Heart left ventricle (tissue), 16 donors: Measurements from ENCODE around the gene MDM4. TPM values are rescaled to one million over a fixed set of nuclear protein-coding genes. Genes with fewer than 3 reads are reported as not detected.
A peak's percentile ranks its signal among the peaks of the same experiment; 100 is the strongest.

Experiments
- ATAC-seq, 4 donors: fragments of 200-7000 bp; cut with Tn5 transposase; one replicate each; pipeline ENCODE4 v1.9.1; 2020 to 2022; ENCODE audit warnings: moderate library complexity in 4 of 4, mild to moderate bottlenecking in 3 of 4, moderate number of reproducible peaks in 1 of 4
- DNase-seq, 5 donors: peaks; one replicate each; pipeline ENCODE4 v3.0.0-alpha.2; 2020
- H3K27ac ChIP-seq, 12 donors: fragments of 200-600 bp; sonication (generic) in 4 of 12; one replicate each; pipeline versions ENCODE4 v1.5.0 to v1.8.0; 2016 to 2022; ENCODE audit warnings: mild to moderate bottlenecking in 2 of 12
- H3K27me3 ChIP-seq, 9 donors: fragments of 200-600 bp; sonication (generic) in 2 of 9; one replicate each; pipeline versions ENCODE4 v1.5.1 to v1.8.0; 2016 to 2022; ENCODE audit warnings: mild to moderate bottlenecking in 3 of 9
- H3K36me3 ChIP-seq, 9 donors: fragments of 200-600 bp; sonication (generic) in 2 of 9; one replicate each; pipeline versions ENCODE4 v1.5.0 to v1.8.0; 2018 to 2022; ENCODE audit warnings: mild to moderate bottlenecking in 2 of 9
- H3K4me1 ChIP-seq, 12 donors: fragments of 200-600 bp; sonication (generic) in 4 of 12; one replicate each; pipeline versions ENCODE4 v1.5.0 to v1.8.0; 2016 to 2022; ENCODE audit warnings: mild to moderate bottlenecking in 3 of 12
- H3K4me3 ChIP-seq, 12 donors: fragments of 200-600 bp; sonication (generic) in 4 of 12; one replicate each; pipeline versions ENCODE4 v1.5.0 to v1.8.0; 2017 to 2022; ENCODE audit warnings: mild to moderate bottlenecking in 9 of 12, moderate library complexity in 4 of 12
- H3K9me3 ChIP-seq, 12 donors: fragments of 200-600 bp; sonication (generic) in 4 of 12; one replicate each; pipeline versions ENCODE4 v1.5.0 to v1.8.0; 2016 to 2022; ENCODE audit warnings: mild to moderate bottlenecking in 1 of 12
- CTCF ChIP-seq, 12 donors: fragments of 200-600 bp; sonication (generic) in 4 of 12; IDR thresholded peaks; one replicate each; pipeline versions ENCODE4 v1.5.0 to v1.8.0; 2018 to 2022; ENCODE audit warnings: antibody characterized with exemption in 12 of 12, mild to moderate bottlenecking in 5 of 12
- POLR2A ChIP-seq, 2 donors: fragments of 450-650 bp; IDR thresholded peaks; one replicate each; pipeline ENCODE4 v1.6.1; 2017; ENCODE audit warnings: antibody characterized with exemption in 2 of 2, mild to moderate bottlenecking in 2 of 2, moderate library complexity in 2 of 2
- WGBS, 4 donors: extraction: QIAGEN DNeasy Blood & Tissue Kit in 2 of 4; methylation state at CpG; one replicate each; pipeline versions ENCODE4 v1.1.5 to v1.1.7; 2013 to 2018; 5-methylcytosine and 5-hydroxymethylcytosine counted together
- intact Hi-C, 10 donors: fragments of 100-400 bp; cut with DNase I; formaldehyde crosslinking; loops; one replicate each; pipeline versions ENCODE4 v1.11.1 to v1.14.2; 2022
- polyA plus RNA-seq, 2 donors: library from polyadenylated mRNA; stranded (reverse); fragments of 200-250 nt; gene quantifications; one replicate each; pipeline ENCODE4 v1.2.3, GENCODE V29; 2013
- total RNA-seq, 9 donors: library from RNA; depleted of rRNA in 2 of 9; stranded (reverse); fragments of >200 nt in 2 of 9; fragmentation: NEBNext Ultra II Directional in 3 of 9; extraction: Animal tissue kit (Norgen Biotek cat#: 25700) in 3 of 9; gene quantifications; one replicate each; pipeline versions ENCODE4 v1.1.0 to v1.2.4, GENCODE V29; 2016 to 2023
- donor health status: ischemic (EF 13 %, LVEDD 7.1; RV severe dilation, severe dysfunction).
- donor health status: healthy with polysubstance abuse.
- donor health status: DM: no; HTN: yes; CAD: no.
- donor health status: DM: no; HTN: no; CAD: no.
- donor health status: ischemic (EF 25% LVEDD 6.9; RV normal size, moderate dysfunction).
- donor health status: ischemic (EF 25% LVEDD 5.7; RV mildly dilated, moderate dysfunction).
- donor health status: healthy.
- donor health status: DM: yes; HTN: yes; CAD: no.
- donor health status: ischemic (EF 35%, LVEDD 5.7; RV mildly dilated, moderate dysfunction).
- donor health status: nonischemic (EF 11% LVEDD 7.7; RV severe dilation, severe dysfunction).
- donor health status: DM: yes; HTN: yes; CAD: no.
- donor health status: PGD.
- donor health status: ischemic (EF 29% LVEDD 5.4; RV normal size, mild dysfunction).
- donor health status: nonischemic (EF 23%, LVEDD 6.1; RV moderate dilation, normal function).

Gene MDM4
- total and polyA plus RNA-seq, 11 donors = 5.7 to 48.7 (median 31.6) TPM

DNA sequence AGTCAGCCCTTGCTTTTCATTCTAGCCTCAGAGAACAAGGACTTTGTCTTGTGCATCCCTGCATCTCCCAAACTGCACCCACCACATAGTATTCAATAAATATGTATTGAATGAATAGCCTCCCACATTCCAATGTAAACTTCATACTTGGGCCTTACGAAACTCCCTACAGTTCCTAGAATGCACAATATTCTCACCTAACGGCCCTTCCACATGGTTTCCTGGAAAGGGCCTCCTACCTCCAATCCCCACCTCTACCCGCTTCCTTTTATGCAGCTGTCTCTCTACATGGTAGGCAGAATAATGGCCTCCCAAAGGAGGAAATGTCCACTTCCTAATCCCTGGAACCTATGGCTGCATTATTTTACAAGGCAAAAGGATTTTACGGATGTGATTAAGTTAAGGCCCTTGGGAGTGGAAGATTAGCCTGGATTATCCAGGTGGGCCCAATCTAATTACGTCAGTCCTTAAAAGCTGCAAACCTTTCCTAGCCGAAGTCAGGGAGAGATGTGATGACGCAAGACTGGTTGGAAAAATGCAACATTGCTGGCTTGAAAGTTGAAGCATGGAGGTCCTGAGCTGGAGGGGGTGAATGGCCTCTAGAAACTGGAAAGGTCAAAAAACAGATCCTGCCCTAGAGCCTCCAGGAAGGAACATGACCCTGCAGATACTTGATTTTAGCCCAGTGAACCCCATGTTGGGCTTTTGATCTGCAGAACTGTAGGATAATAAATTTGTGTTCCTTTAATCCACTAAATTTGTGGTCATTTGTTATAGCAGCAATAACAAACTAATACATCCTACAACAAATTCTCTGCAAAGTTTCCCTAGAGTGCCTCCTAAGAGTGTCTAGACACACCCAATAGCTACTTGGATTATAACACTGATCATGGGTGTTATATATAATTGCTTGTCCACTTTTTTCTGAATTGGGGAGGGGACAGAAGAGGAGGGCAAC lies 16.4 kb upstream of the MDM4 start:
- Histone ChIP-seq H3K27me3 (no peaks in the 10 kb centered on the region), H3K4me3 (no peak overlapping the region), H3K36me3 (no peaks in the 10 kb centered on the region), H3K27ac (peak overlapping the region in 3 of 12 donors; percentile 14 to 39 (median 31)), H3K9me3 (peaks cover 0 to 3% (median 0%) of the 10 kb centered on the region in 12 donors), H3K4me1 (peaks cover 0 to 23% (median 9%) of the 10 kb centered on the region in 12 donors)
- ATAC-seq (peak in 1 of 4 donors; percentile 8), DNase-seq (no peak)
- intact Hi-C loops = loop anchor here in 6 of 10 donors (1.0 to 10.0 kb wide), 5 partner anchors 53 to 335 kb away; partner anchors contain the start of gene REN (in 2 of the 6)
- WGBS, 4 donors = 74 to 80% (median 76%) methylated on average over 7 of the region's 7 CpGs
- TF ChIP-seq POLR2A (IDR thresholded peaks at IDR 0.05) = no peak

GRCh38 chr1:204502241-204502640 lies 14.0 kb upstream of the MDM4 start:
- Histone ChIP-seq H3K27me3 (no peaks in the 10 kb centered on the region), H3K4me1 (peaks cover 0 to 29% (median 9%) of the 10 kb centered on the region in 12 donors), H3K36me3 (no peaks in the 10 kb centered on the region), H3K27ac (no peak overlapping the region), H3K9me3 (peaks cover 0 to 3% (median 0%) of the 10 kb centered on the region in 12 donors), H3K4me3 (no peak overlapping the region)
- no peak for ATAC-seq
- 80 to 83% (median 81%) methylated on average over 6 of the region's 6 CpGs for WGBS, 4 donors
- intact Hi-C loops = loop anchor here in 7 of 10 donors (2.0 to 10.0 kb wide), 6 partner anchors 55 to 337 kb away; partner anchors contain the start of gene REN (in 2 of the 7)
- DNase-seq = no peak
- no peak for TF ChIP-seq CTCF (IDR thresholded peaks at IDR 0.05)
- TF ChIP-seq POLR2A (IDR thresholded peaks at IDR 0.05) = no peak

DNA sequence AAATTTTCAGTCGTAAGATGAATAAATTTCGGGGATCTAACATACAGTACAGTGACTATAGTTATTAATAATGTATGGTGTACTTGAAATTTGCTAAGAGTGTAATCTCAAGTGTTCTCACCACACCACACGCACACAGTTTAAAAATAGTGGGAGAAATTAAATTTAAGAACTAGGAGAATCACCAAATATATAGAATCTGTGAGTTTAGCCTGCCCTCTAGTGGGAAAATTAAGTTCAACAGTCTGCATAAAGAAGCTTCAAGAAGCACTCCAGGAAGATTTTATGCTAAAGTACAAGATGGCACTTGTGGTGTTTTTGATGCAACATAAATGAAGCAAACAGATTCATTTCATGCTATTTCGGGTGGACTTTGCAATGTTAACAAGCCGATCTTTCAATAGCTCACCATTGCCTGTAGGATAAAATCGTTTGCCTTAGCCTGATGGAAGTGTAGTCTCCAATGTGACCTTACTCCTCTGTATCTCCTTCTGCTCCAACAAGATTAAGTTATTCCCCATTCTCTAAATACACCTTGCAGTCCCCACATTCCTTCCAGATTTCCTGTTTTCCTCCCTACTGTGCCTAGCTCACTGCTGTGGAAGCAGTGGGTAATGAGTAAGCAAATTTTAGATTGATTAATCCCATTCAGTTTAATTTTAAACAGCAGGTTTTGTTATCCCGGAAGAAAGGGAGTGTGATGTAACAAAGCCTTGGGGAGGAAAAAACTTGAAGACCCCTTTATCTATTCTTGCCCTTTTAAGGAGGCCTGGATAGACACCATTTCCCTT lies 12.9 kb upstream of the MDM4 start:
- DNase-seq (no peak), ATAC-seq (no peak)
- peaks cover 0 to 35% (median 11%) of the 10 kb centered on the region in 12 donors for H3K4me1 ChIP-seq
- no peak for TF ChIP-seq POLR2A (IDR thresholded peaks at IDR 0.05)
- TF ChIP-seq CTCF (IDR thresholded peaks at IDR 0.05) = peak; percentile 71 to 88 (median 79)
- peaks cover 0 to 3% (median 0%) of the 10 kb centered on the region in 12 donors for H3K9me3 ChIP-seq
- H3K4me3 ChIP-seq = no peak overlapping the region
- intact Hi-C loops = loop anchor here in 9 of 10 donors (1.0 to 10.0 kb wide), 8 partner anchors 57 to 339 kb away; partner anchors contain the start of gene REN (in 2 of the 9)
- peak overlapping the region in 5 of 12 donors; percentile 10 to 52 (median 19) for H3K27ac ChIP-seq
- WGBS, 4 donors = 25 to 29% (median 28%) methylated on average over 7 of the region's 7 CpGs
- no peaks in the 10 kb centered on the region for H3K36me3 ChIP-seq
- H3K27me3 ChIP-seq = no peaks in the 10 kb centered on the region

- 82 to 90% (median 87%) methylated on average over 4 of the region's 4 CpGs for WGBS, 4 donors
- Histone ChIP-seq H3K4me3 (no peak overlapping the region), H3K4me1 (peaks cover 0 to 32% (median 10%) of the 10 kb centered on the region in 12 donors), H3K27ac (peak overlapping the region in 5 of 12 donors; percentile 10 to 52 (median 19)), H3K27me3 (no peaks in the 10 kb centered on the region), H3K36me3 (no peaks in the 10 kb centered on the region), H3K9me3 (peaks cover 0 to 3% (median 0%) of the 10 kb centered on the region in 12 donors)
- intact Hi-C loops = loop anchor here in 9 of 10 donors (1.0 to 10.0 kb wide), 8 partner anchors 57 to 339 kb away; partner anchors contain the start of gene REN (in 2 of the 9)
- no peak for DNase-seq
- TF ChIP-seq CTCF (IDR thresholded peaks at IDR 0.05) = no peak
- TF ChIP-seq POLR2A (IDR thresholded peaks at IDR 0.05) = no peak
- no peak for ATAC-seq
Observed at GRCh38 chr1:204503913-204504519, 12.2 kb upstream of the MDM4 start.
